HG02571 (cell line): ENCODE results near the gene SOWAHC.
A peak's percentile ranks its signal among the peaks of the same experiment; 100 is the strongest.
"Not testable (repeated sequence)": the region's sequence is repeated elsewhere in the genome, so short reads cannot be mapped to it uniquely, and the experiment has no call there.

Experiments
- ATAC-seq: cut with Tn5 transposase; IDR thresholded peaks from one replicate; pipeline ENCODE4 v1.9.1; 2021; ENCODE audit warnings: mild to moderate bottlenecking, moderate library complexity; ENCODE audit not compliant: unreplicated experiment

SOWAHC gene

GRCh38 chr2:109614715-109615636 is 812 bp downstream of the SOWAHC start:
- ATAC-seq, result no peak

DNA sequence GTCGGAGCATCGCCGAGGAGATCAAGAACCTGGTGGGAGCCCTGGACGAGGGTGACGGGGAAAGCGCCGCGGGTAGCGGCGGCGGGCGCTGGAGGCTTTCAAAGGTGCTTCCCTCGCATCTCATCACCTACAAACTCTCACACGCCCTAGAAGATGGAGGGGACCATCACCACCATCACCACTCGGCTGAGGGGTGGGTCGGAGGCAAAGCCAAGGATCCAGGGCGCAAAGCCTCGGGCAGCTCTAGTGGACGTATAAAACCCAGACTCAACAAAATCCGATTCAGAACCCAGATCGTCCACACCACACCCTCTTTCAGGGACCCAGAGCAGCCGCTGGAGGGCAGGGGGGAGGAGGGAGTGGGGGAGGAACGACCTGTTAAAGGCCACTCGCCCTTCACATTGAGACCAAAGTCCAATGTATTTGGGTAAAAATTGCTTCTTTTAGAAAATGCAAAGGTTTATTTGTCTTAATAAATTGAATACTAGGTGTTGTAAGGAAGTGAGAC is 1.5 kb downstream of the SOWAHC start:
- no peak for ATAC-seq

GRCh38 chr2:109616184-109616583 is 2.0 kb downstream of the SOWAHC start:
- ATAC-seq, result no peak

DNA sequence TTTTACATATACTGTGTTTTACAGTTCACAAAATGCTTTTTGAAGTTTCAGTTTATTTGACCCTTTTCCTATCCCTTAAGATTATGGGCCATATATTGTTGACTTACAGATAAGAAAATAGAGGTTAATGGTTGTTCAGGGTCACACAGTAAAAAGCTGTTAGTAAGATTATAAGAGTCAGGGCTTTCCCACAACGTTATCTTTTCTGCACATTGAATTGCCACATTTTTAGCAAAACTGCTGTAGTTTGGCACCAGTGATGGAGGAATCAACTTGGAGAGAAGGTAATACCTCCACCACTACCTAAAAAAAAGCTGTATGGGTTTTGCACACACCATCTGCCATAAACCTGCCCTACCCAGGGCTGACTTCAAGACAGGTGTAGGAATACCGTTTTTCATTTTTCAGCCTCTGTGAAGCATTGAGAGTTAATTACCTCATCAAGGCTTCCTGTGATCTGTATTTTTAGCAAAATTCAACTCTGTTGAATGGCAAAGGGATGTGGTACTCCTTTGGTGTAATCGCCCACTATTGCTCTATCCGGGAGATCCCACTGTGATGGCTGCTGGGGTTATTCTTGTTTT is 5.0 kb downstream of the SOWAHC start:
- no peak for ATAC-seq

- ATAC-seq, result no peak
These were observed 9.1 kb downstream of the SOWAHC start for GRCh38 chr2:109623297-109623696.

- ATAC-seq, result no peak
These were observed 9.8 kb downstream of the SOWAHC start for GRCh38 chr2:109623923-109624322.

GRCh38 chr2:109624339-109624738 is 10.2 kb downstream of the SOWAHC start:
- no peak for ATAC-seq

DNA sequence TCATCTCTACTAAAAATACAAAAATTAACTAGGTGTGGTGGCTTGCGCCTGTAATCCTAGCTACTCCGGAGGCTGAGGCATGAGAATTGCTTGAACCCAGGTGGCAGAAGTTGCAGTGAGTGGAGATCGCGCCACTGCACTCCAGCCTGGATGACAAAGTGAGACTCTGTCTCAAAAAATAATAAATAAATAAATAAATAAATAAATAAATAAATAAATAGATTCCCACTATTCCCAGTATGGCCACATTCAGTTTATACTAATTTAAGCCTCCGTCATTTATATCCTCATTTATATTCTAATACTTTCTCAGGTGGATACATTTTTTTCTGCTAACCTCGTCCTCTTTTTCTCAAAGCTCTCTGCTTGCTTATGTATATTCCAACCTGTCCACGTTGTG is 14.2 kb downstream of the SOWAHC start:
- not testable (repeated sequence) for ATAC-seq

DNA sequence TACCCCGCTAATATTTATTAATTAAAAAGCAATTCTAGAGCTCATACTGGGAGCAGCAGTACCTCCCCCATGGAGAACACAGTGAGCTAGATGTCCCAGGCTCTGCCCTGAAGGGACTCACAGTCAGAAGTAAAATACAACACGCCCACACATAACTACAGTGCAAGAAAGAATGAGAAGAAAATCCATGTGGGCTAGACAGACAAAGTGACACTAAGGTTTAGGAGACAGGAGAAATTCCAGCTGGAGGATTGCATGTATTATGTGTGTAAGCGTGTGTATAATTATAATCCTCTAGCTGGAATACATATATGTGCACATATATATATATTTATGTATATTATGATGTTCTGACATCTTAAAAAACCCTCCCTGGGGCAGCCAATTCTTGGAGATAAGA is 15.7 kb downstream of the SOWAHC start:
- ATAC-seq, result no peak

- no peak for ATAC-seq
These were observed 16.6 kb downstream of the SOWAHC start for GRCh38 chr2:109630441-109631430.

GRCh38 chr2:109631741-109632140 is 17.6 kb downstream of the SOWAHC start:
- ATAC-seq, result no peak

DNA sequence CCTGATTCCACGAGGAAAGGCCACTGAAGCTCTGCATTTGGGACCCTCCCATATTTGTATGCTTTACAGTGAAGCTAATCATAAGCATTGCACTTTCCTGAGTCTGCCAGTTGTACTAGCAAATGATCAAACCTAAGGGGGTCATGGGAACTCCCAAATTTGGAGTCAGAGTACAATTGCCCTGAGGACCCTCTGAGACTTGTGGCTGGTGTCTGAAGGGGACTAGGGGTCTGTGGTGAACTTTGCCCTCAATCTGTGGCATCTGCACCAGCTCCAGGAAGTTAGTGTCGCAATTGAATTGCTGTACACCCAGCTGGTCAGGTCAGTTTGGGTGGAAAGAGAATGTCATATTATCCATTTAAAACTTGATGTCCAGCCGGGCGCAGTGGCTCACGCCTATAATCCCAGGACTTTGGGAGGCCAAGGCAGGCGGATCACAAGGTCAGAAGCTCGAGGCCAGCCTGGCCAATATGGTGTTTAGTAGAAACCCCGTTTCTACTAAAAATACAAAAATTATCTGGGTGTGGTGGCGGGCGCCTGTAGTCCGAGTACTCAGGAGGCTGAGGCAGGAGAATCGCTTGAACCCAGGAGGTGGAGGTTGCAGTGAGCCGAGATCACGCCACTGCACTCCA is 18.1 kb downstream of the SOWAHC start:
- no peak for ATAC-seq

DNA sequence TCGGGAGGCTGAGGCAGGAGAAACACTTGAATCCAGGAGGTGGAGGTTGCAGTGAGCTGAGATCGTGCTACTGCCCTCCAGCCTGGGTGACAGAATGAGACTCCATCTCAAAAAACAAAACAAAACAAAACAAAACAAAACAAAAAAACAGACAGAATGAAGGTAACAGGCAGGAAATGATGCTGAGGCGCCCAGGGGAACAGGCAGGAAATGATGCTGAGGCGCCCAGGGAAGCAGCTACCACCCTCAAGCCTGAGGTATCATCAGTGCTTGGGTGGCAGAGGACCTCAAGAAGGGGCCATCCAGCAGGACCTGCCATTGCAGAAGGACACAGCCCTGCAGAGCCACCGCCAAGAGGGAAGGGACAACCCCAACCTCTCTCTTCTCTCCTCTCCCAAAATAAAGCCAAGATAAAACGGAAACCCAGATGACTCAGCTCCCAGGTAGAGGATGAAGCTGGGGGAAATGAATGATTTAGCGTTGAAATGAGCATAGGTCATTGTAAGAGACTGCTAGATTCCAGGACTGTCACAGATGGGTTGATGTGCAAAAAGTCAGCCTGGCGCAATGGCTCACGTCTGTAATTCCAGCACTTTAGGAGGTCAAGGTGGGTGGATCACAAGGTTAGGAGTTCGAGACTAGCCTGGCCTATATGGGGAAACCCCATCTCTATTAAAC is 19.3 kb downstream of the SOWAHC start:
- ATAC-seq, result no peak

- no peak for ATAC-seq
These were observed 21.5 kb downstream of the SOWAHC start for GRCh38 chr2:109635426-109636304.

DNA sequence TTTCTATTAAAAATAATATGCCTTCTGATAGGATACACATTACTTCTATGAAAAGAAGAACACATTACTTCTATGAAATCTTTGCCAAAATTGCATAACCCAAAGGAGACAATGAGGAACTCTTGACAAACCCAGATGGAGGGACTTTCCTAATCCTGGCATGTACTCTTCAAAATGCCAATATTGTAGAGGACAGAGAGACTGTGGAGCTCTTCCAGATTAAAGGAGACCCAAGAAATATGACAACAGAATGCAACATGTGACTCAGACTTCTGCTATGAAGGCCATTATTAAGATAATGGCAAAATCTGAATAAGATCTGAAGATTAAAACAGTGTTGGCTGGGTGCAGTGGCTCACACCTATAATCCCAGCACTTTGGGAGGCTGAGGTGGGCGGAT is 22.2 kb downstream of the SOWAHC start:
- no peak for ATAC-seq

DNA sequence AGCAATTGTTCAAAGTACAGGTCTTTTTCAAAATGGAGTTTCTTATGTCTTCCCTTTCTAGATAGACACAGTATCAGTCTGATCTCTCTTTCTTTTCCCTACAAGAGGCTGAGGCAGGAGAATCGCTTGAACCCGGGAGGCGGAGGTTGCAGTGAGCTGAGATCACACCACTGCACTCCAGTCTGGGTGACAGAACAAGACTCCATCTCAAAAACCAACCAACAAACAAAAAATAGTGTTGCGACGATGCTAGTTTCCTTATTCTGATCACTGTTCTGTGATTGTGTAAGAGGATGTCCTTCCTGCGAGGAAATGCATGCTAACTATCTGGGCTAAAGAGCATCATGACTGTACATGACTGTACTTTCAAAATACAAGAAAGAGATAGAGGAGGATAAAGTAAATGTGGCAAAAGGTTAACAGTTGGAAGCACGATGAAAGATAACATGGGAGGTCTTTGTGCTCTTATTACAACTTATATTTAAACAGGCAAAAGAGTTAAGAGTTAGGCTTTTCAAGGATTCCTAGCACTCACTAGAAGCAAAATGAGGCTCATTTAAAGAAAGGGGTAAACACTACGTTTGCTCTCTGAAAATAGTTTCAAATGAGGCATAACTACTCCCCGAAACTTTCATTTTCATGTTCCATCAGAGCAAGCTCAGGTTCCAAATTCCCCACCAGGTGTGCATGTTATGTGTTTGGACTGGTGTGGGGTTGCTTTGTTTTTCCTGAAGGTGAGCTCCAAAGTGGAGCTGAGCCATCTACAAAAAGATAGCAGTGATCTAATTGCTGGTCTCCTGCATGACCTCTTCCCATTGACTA is 23.8 kb downstream of the SOWAHC start:
- ATAC-seq, result peak; percentile 86

- peak; percentile 42 for ATAC-seq
These were observed 24.6 kb downstream of the SOWAHC start for GRCh38 chr2:109638795-109639194.

- not testable (repeated sequence) for ATAC-seq
These were observed 25.8 kb downstream of the SOWAHC start for GRCh38 chr2:109640000-109640399.
